GM18499 (cell line): ENCODE measurements around the gene ERC2.

Experiments used
- ATAC-seq: cut with Tn5 transposase; IDR thresholded peaks from one replicate; pipeline ENCODE4 v1.9.1; 2021; ENCODE audit warnings: moderate number of reproducible peaks; ENCODE audit not compliant: insufficient read depth, unreplicated experiment

ERC2 gene

GRCh38 chr3:55963601-55964000, 504.7 kb downstream of the ERC2 start:
- ATAC-seq: no peak

GRCh38 chr3:55959471-55960080, 508.7 kb downstream of the ERC2 start:
- ATAC-seq: no peak

GRCh38 chr3:55958605-55959004, 509.7 kb downstream of the ERC2 start:
- ATAC-seq: no peak

- no peak for ATAC-seq
Observed at GRCh38 chr3:55955891-55956477, 512.3 kb downstream of the ERC2 start.

GRCh38 chr3:55951388-55951787, 516.9 kb downstream of the ERC2 start:
- no peak for ATAC-seq

GRCh38 chr3:55947406-55947805, 520.9 kb downstream of the ERC2 start:
- ATAC-seq: no peak

- ATAC-seq: no peak
Observed at GRCh38 chr3:55946574-55947160, 521.6 kb downstream of the ERC2 start.

GRCh38 chr3:55942868-55943267, 525.4 kb downstream of the ERC2 start:
- ATAC-seq: no peak

- ATAC-seq: no peak
Observed at GRCh38 chr3:55939287-55939686, 529.0 kb downstream of the ERC2 start.

- no peak for ATAC-seq
Observed at GRCh38 chr3:55937301-55937700, 531.0 kb downstream of the ERC2 start.

GRCh38 chr3:55936549-55937052, 531.7 kb downstream of the ERC2 start:
- no peak for ATAC-seq

GRCh38 chr3:55935241-55935640, 533.0 kb downstream of the ERC2 start:
- no peak for ATAC-seq

GRCh38 chr3:55934771-55935170, 533.5 kb downstream of the ERC2 start:
- ATAC-seq: no peak

- no peak for ATAC-seq
Observed at GRCh38 chr3:55929154-55929869, 539.0 kb downstream of the ERC2 start.

GRCh38 chr3:55923626-55924025, 544.6 kb downstream of the ERC2 start:
- no peak for ATAC-seq

GRCh38 chr3:55923207-55923606, 545.1 kb downstream of the ERC2 start:
- ATAC-seq: no peak

GRCh38 chr3:55912880-55913279, 555.4 kb downstream of the ERC2 start:
- ATAC-seq: no peak

GRCh38 chr3:55911266-55911665, 557.0 kb downstream of the ERC2 start:
- ATAC-seq: no peak

GRCh38 chr3:55910543-55910942, 557.7 kb downstream of the ERC2 start:
- ATAC-seq: no peak

- ATAC-seq: no peak
Observed at GRCh38 chr3:55909373-55909772, 558.9 kb downstream of the ERC2 start.

- no peak for ATAC-seq
Observed at GRCh38 chr3:55907616-55908015, 560.7 kb downstream of the ERC2 start.
